Endodermal cell (in vitro differentiated cells): ENCODE results near the gene MYCT1. TPM values are rescaled to one million over a fixed set of nuclear protein-coding genes. Genes with fewer than 3 reads are reported as not detected.

ENCODE experiments used
- DNase-seq: peaks from one replicate; pipeline ENCODE4 v3.0.0-alpha.2; 2017
- H3K27ac ChIP-seq: 2 replicates; pipeline ENCODE4 v1.5.1; 2013; ENCODE audit warnings: mild to moderate bottlenecking, low read depth, low read length, moderate library complexity
- H3K27me3 ChIP-seq: 2 replicates; pipeline ENCODE4 v1.6.1; 2013; ENCODE audit warnings: mild to moderate bottlenecking, low read length, moderate library complexity; ENCODE audit not compliant: insufficient read depth, control insufficient read depth, poor library complexity, severe bottlenecking
- H3K36me3 ChIP-seq: 2 replicates; pipeline ENCODE4 v1.7.0; 2013; ENCODE audit warnings: mild to moderate bottlenecking, low read length, moderate library complexity; ENCODE audit not compliant: control insufficient read depth, insufficient read depth
- H3K4me1 ChIP-seq: one replicate; pipeline ENCODE4 v1.7.0; 2013; ENCODE audit warnings: low read length; ENCODE audit not compliant: control insufficient read depth, insufficient read depth
- H3K4me3 ChIP-seq: 2 replicates; pipeline ENCODE4 v1.5.1; 2013; ENCODE audit warnings: mild to moderate bottlenecking, low read length, moderate library complexity
- H3K9ac ChIP-seq: 2 replicates; pipeline ENCODE4 v1.6.1; 2013; ENCODE audit warnings: mild to moderate bottlenecking, low read length, moderate library complexity; ENCODE audit not compliant: poor library complexity, severe bottlenecking; ENCODE audit errors: extremely low read depth
- H3K9me3 ChIP-seq: 2 replicates; pipeline ENCODE4 v1.6.1; 2013; ENCODE audit warnings: mild to moderate bottlenecking, low read length, moderate library complexity; ENCODE audit not compliant: control insufficient read depth
- H3K27ac Mint-ChIP-seq: 2 replicates; pipeline ENCODE4 v1.8.0; 2020; ENCODE audit warnings: mixed read lengths
- H3K27me3 Mint-ChIP-seq: 2 replicates; pipeline ENCODE4 v1.8.0; 2021; ENCODE audit warnings: mild to moderate bottlenecking, mixed read lengths; ENCODE audit not compliant: insufficient read depth
- H3K36me3 Mint-ChIP-seq: 2 replicates; pipeline ENCODE4 v1.8.0; 2020; ENCODE audit warnings: low read depth, mixed read lengths
- H3K4me1 Mint-ChIP-seq: 2 replicates; pipeline ENCODE4 v1.8.0; 2020; ENCODE audit warnings: mixed read lengths
- H3K4me3 Mint-ChIP-seq: 2 replicates; pipeline ENCODE4 v1.8.0; 2020; ENCODE audit warnings: mild to moderate bottlenecking, moderate library complexity, mixed read lengths
- H3K9me3 Mint-ChIP-seq: 2 replicates; pipeline ENCODE4 v1.8.0; 2020; ENCODE audit warnings: mild to moderate bottlenecking, mixed read lengths
- CTCF ChIP-seq: fragments of 200-600 bp; sonication (generic); conservative IDR thresholded peaks from 2 replicates; pipeline ENCODE4 v1.5.0; 2021; ENCODE audit warnings: antibody characterized with exemption, mild to moderate bottlenecking
- WGBS, 2 experiments: methylation state at CpG; one replicate each; pipeline versions ENCODE4 v1.1.5 to v1.1.7; 2013; ENCODE audit warnings: missing lambda C conversion rate in 2 of 2, mixed read lengths in 1 of 2; ENCODE audit not compliant: insufficient coverage in 1 of 2, insufficient read length in 1 of 2; 5-methylcytosine and 5-hydroxymethylcytosine counted together
- total RNA-seq, 2 donors: library from RNA; stranded (reverse); fragmentation: NEBNext Ultra II Directional in 1 of 2; extraction: Animal tissue kit (Norgen Biotek cat#: 25700) in 1 of 2; gene quantifications; 2 replicates in 1 of 2; 3 replicates in 1 of 2; pipeline ENCODE4 v1.2.1, GENCODE V29; 2021

MYCT1 gene
- total RNA-seq, 2 donors from 2014 or later, result 7.9 to 15.9 TPM

- WGBS, 2 experiments, result 47 to 79% methylated on average over 2 to 3 of the region's 3 CpGs
- H3K36me3 ChIP-seq, result no peaks in the 10 kb centered on the region
- H3K27me3 Mint-ChIP-seq, result no peaks in the 10 kb centered on the region
Measured at GRCh38 chr6:152661776-152662175, 35.9 kb upstream of the MYCT1 start.

GRCh38 chr6:152669895-152670294, 27.8 kb upstream of the MYCT1 start:
- peaks cover 17% of the 10 kb centered on the region for H3K9me3 Mint-ChIP-seq
- H3K27me3 Mint-ChIP-seq, result no peaks in the 10 kb centered on the region
- peak; percentile 80 for TF ChIP-seq CTCF
- no peak overlapping the region for H3K9ac ChIP-seq
- no peaks in the 10 kb centered on the region for H3K4me1 ChIP-seq
- no peak overlapping the region for H3K27ac ChIP-seq
- H3K4me3 ChIP-seq, result no peak overlapping the region
- WGBS, 2 experiments, result no CpG with 5 or more reads among the region's 1 CpG
- no peak overlapping the region for H3K27ac Mint-ChIP-seq
- peaks cover 4% of the 10 kb centered on the region for H3K36me3 Mint-ChIP-seq
- no peak for DNase-seq
- no peaks in the 10 kb centered on the region for H3K27me3 ChIP-seq
- peaks cover 6% of the 10 kb centered on the region for H3K4me1 Mint-ChIP-seq
- no peaks in the 10 kb centered on the region for H3K36me3 ChIP-seq
- H3K4me3 Mint-ChIP-seq, result no peak overlapping the region
- H3K9me3 ChIP-seq, result peaks cover 18% of the 10 kb centered on the region

More at GRCh38 chr6:152661776-152662175, 35.9 kb upstream of the MYCT1 start:
- H3K9me3 Mint-ChIP-seq, result peaks cover 28% of the 10 kb centered on the region
- H3K36me3 Mint-ChIP-seq, result peaks cover 3% of the 10 kb centered on the region
- no peak overlapping the region for H3K27ac ChIP-seq
- H3K4me3 ChIP-seq, result peak overlapping the region; percentile 70
- TF ChIP-seq CTCF, result no peak
- H3K27me3 ChIP-seq, result no peaks in the 10 kb centered on the region
- no peak overlapping the region for H3K4me3 Mint-ChIP-seq
- peaks cover 3% of the 10 kb centered on the region for H3K4me1 ChIP-seq
- H3K4me1 Mint-ChIP-seq, result peaks cover 7% of the 10 kb centered on the region
- H3K9me3 ChIP-seq, result peaks cover 49% of the 10 kb centered on the region
- DNase-seq, result no peak
- no peak overlapping the region for H3K9ac ChIP-seq
- H3K27ac Mint-ChIP-seq, result no peak overlapping the region

GRCh38 chr6:152671171-152671570, 26.5 kb upstream of the MYCT1 start:
- Histone ChIP-seq H3K9me3 (peaks cover 6% of the 10 kb centered on the region), H3K4me3 (no peak overlapping the region), H3K4me1 (no peaks in the 10 kb centered on the region), H3K36me3 (no peaks in the 10 kb centered on the region), H3K27ac (no peak overlapping the region), H3K27me3 (no peaks in the 10 kb centered on the region), H3K9ac (no peak overlapping the region)
- TF ChIP-seq CTCF, result no peak
- DNase-seq, result no peak
- H3K27me3 Mint-ChIP-seq, result no peaks in the 10 kb centered on the region
- H3K4me1 Mint-ChIP-seq, result peaks cover 6% of the 10 kb centered on the region
- WGBS, 2 experiments, result 93% methylated on average over 4 of the region's 4 CpGs; no CpG with 5 or more reads in 1 of the 2 experiments
- no peak overlapping the region for H3K27ac Mint-ChIP-seq
- H3K9me3 Mint-ChIP-seq, result peaks cover 21% of the 10 kb centered on the region
- no peak overlapping the region for H3K4me3 Mint-ChIP-seq
- peaks cover 8% of the 10 kb centered on the region for H3K36me3 Mint-ChIP-seq
